CD4-positive, alpha-beta T cell (primary cell): ENCODE data around the gene SART3. TPM values are rescaled to one million over a fixed set of nuclear protein-coding genes. Genes with fewer than 3 reads are reported as not detected.

Experiments used
- ATAC-seq: fragments of 200-7000 bp; cut with Tn5 transposase; one replicate; pipeline ENCODE4 v1.10.0; 2022; ENCODE audit warnings: mild to moderate bottlenecking; ENCODE audit not compliant: poor library complexity
- CTCF ChIA-PET: fragments of 350-600 bp; sonication (Branson Sonifier 250); formaldehyde crosslinking; loops from one replicate; lab custom pipeline; 2021; ENCODE audit warnings: antibody characterized with exemption, inconsistent platforms; lab: Charles Lee
- POLR2A ChIA-PET: fragments of 350-600 bp; sonication (Branson Sonifier 250); formaldehyde crosslinking; loops from one replicate; lab custom pipeline; 2021; ENCODE audit warnings: antibody characterized with exemption, inconsistent platforms; lab: Charles Lee
- DNase-seq, 14 experiments: peaks; one replicate each; pipeline ENCODE4 v3.0.0-alpha.2; 2013 to 2020; ENCODE audit warnings: mixed read lengths in 2 of 14
- H3K27ac ChIP-seq, 2 donors: one replicate each; pipeline versions ENCODE4 v1.5.1 to v1.7.0; 2013; ENCODE audit warnings: low read length in 2 of 2, low read depth in 1 of 2, mild to moderate bottlenecking in 1 of 2
- H3K27me3 ChIP-seq, 2 experiments: 1 replicate in 1 of 2; 2 replicates in 1 of 2; pipeline versions ENCODE4 v1.6.1 to v1.7.0; 2013; ENCODE audit warnings: low read length in 2 of 2, control low read depth in 1 of 2, mild to moderate bottlenecking in 1 of 2, moderate library complexity in 1 of 2; ENCODE audit not compliant: insufficient read depth in 2 of 2, control insufficient read depth in 1 of 2
- H3K36me3 ChIP-seq: one replicate; pipeline ENCODE4 v1.6.1; 2013; ENCODE audit warnings: low read length, control low read depth; ENCODE audit not compliant: insufficient read depth
- H3K4me1 ChIP-seq: one replicate; pipeline ENCODE4 v1.6.1; 2013; ENCODE audit warnings: low read length, control low read depth; ENCODE audit not compliant: insufficient read depth
- H3K4me3 ChIP-seq: one replicate; pipeline ENCODE4 v1.5.1; 2013; ENCODE audit warnings: mild to moderate bottlenecking, low read length, moderate library complexity
- H3K9me3 ChIP-seq, 2 experiments: 1 replicate in 1 of 2; 2 replicates in 1 of 2; pipeline versions ENCODE4 v1.6.1 to v1.7.0; 2013; ENCODE audit warnings: low read length in 2 of 2, mild to moderate bottlenecking in 2 of 2, control low read depth in 1 of 2, moderate library complexity in 1 of 2; ENCODE audit not compliant: control insufficient read depth in 1 of 2, insufficient read depth in 1 of 2
- H3K27ac Mint-ChIP-seq: one replicate; pipeline ENCODE4 v1.8.0; 2020; ENCODE audit warnings: mixed read lengths
- H3K27me3 Mint-ChIP-seq: one replicate; pipeline ENCODE4 v1.8.0; 2021; ENCODE audit warnings: mixed read lengths
- H3K36me3 Mint-ChIP-seq: one replicate; pipeline ENCODE4 v1.8.0; 2021; ENCODE audit warnings: low read depth, mixed read lengths
- H3K4me1 Mint-ChIP-seq: one replicate; pipeline ENCODE4 v1.8.0; 2021; ENCODE audit warnings: low read depth, mixed read lengths
- H3K4me3 Mint-ChIP-seq: one replicate; pipeline ENCODE4 v1.8.0; 2020; ENCODE audit warnings: mild to moderate bottlenecking, mixed read lengths
- H3K9me3 Mint-ChIP-seq: one replicate; pipeline ENCODE4 v1.8.0; 2020; ENCODE audit warnings: mixed read lengths
- intact Hi-C, 2 experiments: fragments of 100-400 bp; cut with DNase I in 1 of 2; cut with micrococcal nuclease in 1 of 2; formaldehyde crosslinking; loops; one replicate each; pipeline versions ENCODE4 v1.15.1 to v1.9.0; 2023 to 2025; cut with DNase I, micrococcal nuclease
- total RNA-seq, 174 experiments: library from RNA in 2 of 174; stranded (reverse) in 2 of 174; gene quantifications; one replicate each; pipeline ENCODE4 v1.2.3 and lab custom pipeline; 2021 to 2026
- TF ChIP-seq, protein P1 (sequence below): fragments of 200-600 bp; IDR thresholded peaks from one replicate; pipeline ENCODE4 v1.8.0; 2022; ENCODE audit warnings: antibody characterized with exemption, mild to moderate bottlenecking

SART3 gene
- total RNA-seq, 2 experiments from 2014 or later: 95.1 to 104 TPM

DNA sequence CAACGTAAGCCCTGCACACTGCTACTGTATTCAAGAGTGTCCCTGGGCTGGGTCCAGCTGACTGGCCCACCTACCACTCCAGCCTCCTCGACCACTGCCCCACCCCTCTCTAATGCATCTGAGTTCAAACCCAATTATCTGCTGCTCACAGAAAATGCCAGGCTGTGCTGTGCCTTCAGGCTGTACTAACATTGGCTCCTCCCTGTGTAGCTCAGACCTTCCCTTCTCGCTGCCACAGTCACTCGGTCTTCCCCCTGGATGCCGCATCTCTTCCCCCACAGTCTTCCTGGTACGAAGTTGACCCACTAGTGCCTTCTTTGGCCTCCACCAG is 33.8 kb downstream of the SART3 start:
- DNase-seq (no peak), ATAC-seq (no peak)
- Histone ChIP-seq H3K4me3 (no peak overlapping the region), H3K9me3 (no peaks in the 10 kb centered on the region), H3K27me3 (no peaks in the 10 kb centered on the region), H3K4me1 (no peaks in the 10 kb centered on the region), H3K27ac (no peak overlapping the region), H3K36me3 (peaks cover 97% of the 10 kb centered on the region)
- Mint-ChIP-seq H3K36me3 (peaks cover 97% of the 10 kb centered on the region), H3K4me1 (no peaks in the 10 kb centered on the region), H3K27me3 (no peaks in the 10 kb centered on the region), H3K27ac (peak overlapping the region; percentile 48), H3K4me3 (no peak overlapping the region), H3K9me3 (no peaks in the 10 kb centered on the region)
- ChIA-PET CTCF (no interaction called here), POLR2A (interaction anchor here (0.6 kb wide), 1 partner anchor 758 kb away, joined by 3 read pairs; no protein-coding TSS in a partner anchor)
- intact Hi-C loops: no loop called here
- TF ChIP-seq, protein P1, sequence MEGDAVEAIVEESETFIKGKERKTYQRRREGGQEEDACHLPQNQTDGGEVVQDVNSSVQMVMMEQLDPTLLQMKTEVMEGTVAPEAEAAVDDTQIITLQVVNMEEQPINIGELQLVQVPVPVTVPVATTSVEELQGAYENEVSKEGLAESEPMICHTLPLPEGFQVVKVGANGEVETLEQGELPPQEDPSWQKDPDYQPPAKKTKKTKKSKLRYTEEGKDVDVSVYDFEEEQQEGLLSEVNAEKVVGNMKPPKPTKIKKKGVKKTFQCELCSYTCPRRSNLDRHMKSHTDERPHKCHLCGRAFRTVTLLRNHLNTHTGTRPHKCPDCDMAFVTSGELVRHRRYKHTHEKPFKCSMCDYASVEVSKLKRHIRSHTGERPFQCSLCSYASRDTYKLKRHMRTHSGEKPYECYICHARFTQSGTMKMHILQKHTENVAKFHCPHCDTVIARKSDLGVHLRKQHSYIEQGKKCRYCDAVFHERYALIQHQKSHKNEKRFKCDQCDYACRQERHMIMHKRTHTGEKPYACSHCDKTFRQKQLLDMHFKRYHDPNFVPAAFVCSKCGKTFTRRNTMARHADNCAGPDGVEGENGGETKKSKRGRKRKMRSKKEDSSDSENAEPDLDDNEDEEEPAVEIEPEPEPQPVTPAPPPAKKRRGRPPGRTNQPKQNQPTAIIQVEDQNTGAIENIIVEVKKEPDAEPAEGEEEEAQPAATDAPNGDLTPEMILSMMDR: no peak

- no peak for ATAC-seq
- intact Hi-C loops: no loop called here
- peaks cover 97% of the 10 kb centered on the region for H3K36me3 ChIP-seq
Observed at GRCh38 chr12:108526482-108527165, 34.3 kb downstream of the SART3 start.

GRCh38 chr12:108525681-108526080 is 35.3 kb downstream of the SART3 start:
- Mint-ChIP-seq H3K27me3 (no peaks in the 10 kb centered on the region), H3K4me1 (no peaks in the 10 kb centered on the region), H3K27ac (no peak overlapping the region), H3K4me3 (no peak overlapping the region), H3K36me3 (peaks cover 99% of the 10 kb centered on the region), H3K9me3 (no peaks in the 10 kb centered on the region)
- no peak overlapping the region for H3K27ac ChIP-seq
- ChIA-PET POLR2A (no interaction called here), CTCF (no interaction called here)
- peaks cover 97% of the 10 kb centered on the region for H3K36me3 ChIP-seq
- ATAC-seq (no peak), DNase-seq (no peak)
- no peaks in the 10 kb centered on the region for H3K4me1 ChIP-seq
- no peaks in the 10 kb centered on the region for H3K9me3 ChIP-seq
- no peaks in the 10 kb centered on the region for H3K27me3 ChIP-seq
- no peak overlapping the region for H3K4me3 ChIP-seq
- TF ChIP-seq, protein P1: no peak
- intact Hi-C loops: no loop called here

More at GRCh38 chr12:108526482-108527165, 34.3 kb downstream of the SART3 start:
- no peak for DNase-seq
- no peak overlapping the region for H3K4me3 ChIP-seq
- no peak overlapping the region for H3K27ac ChIP-seq
- ChIA-PET POLR2A (no interaction called here), CTCF (no interaction called here)
- Mint-ChIP-seq H3K27ac (no peak overlapping the region), H3K9me3 (no peaks in the 10 kb centered on the region), H3K36me3 (peaks cover 99% of the 10 kb centered on the region), H3K4me1 (no peaks in the 10 kb centered on the region), H3K4me3 (no peak overlapping the region), H3K27me3 (no peaks in the 10 kb centered on the region)
- H3K9me3 ChIP-seq: no peaks in the 10 kb centered on the region
- H3K27me3 ChIP-seq: no peaks in the 10 kb centered on the region
- TF ChIP-seq, protein P1: no peak
- no peaks in the 10 kb centered on the region for H3K4me1 ChIP-seq
